NCI-H460 (cell line): Measurements from ENCODE around the gene MYDGF. TPM values are rescaled to one million over a fixed set of nuclear protein-coding genes. Genes with fewer than 3 reads are reported as not detected.
A peak's percentile ranks its signal among the peaks of the same experiment; 100 is the strongest.
"Not testable (repeated sequence)": the region's sequence is repeated elsewhere in the genome, so short reads cannot be mapped to it uniquely, and the experiment has no call there.

Experiments used
- DNase-seq: peaks from one replicate; pipeline ENCODE4 v3.0.0-alpha.2; 2016; ENCODE audit warnings: low read depth; ENCODE audit errors: extremely low read depth
- polyA plus RNA-seq: library from polyadenylated mRNA; depleted of rRNA; stranded (reverse); fragments of >200 nt; gene quantifications from 2 replicates; pipeline ENCODE4 v1.2.3, GENCODE V29; 2014; cell fraction: nucleus; rRNA removed
- total RNA-seq: library from RNA; depleted of rRNA; stranded (reverse); fragments of >200 nt; shearing (Covaris generic); gene quantifications from 2 replicates; pipeline ENCODE4 v1.2.3, GENCODE V29; 2014; rRNA removed

MYDGF gene
- 184 and 191 TPM in 2 replicates for total RNA-seq
- polyA plus RNA-seq = 163 and 206 TPM in 2 replicates

- DNase-seq = peak; percentile 80
These were observed at the start of gene MYDGF for GRCh38 chr19:4669723-4670480. TSS of gene MYDGF (minus strand) at chr19:4670342. CDS start at chr19:4670334, 8 bp downstream.

- DNase-seq = no peak
These were observed 49.3 kb upstream of the MYDGF start for GRCh38 chr19:4719499-4719866.

- DNase-seq = no peak
These were observed 48.0 kb upstream of the MYDGF start for GRCh38 chr19:4717966-4718701.

GRCh38 chr19:4717191-4717965 lies 47.2 kb upstream of the MYDGF start:
- DNase-seq = no peak

- DNase-seq = no peak
These were observed 45.5 kb upstream of the MYDGF start for GRCh38 chr19:4715529-4716221.

GRCh38 chr19:4715178-4715528 lies 45.0 kb upstream of the MYDGF start:
- DNase-seq = not testable (repeated sequence)

GRCh38 chr19:4714016-4714415 lies 43.9 kb upstream of the MYDGF start:
- DNase-seq = no peak

- DNase-seq = peak; percentile 86
These were observed 43.3 kb upstream of the MYDGF start for GRCh38 chr19:4713384-4713951.

- no peak for DNase-seq
These were observed 42.6 kb upstream of the MYDGF start for GRCh38 chr19:4712771-4713170.

- no peak for DNase-seq
These were observed 41.1 kb upstream of the MYDGF start for GRCh38 chr19:4711211-4711610.

GRCh38 chr19:4710281-4710600 lies 40.1 kb upstream of the MYDGF start:
- DNase-seq = no peak

- DNase-seq = no peak
These were observed 39.5 kb upstream of the MYDGF start for GRCh38 chr19:4709440-4710280.

GRCh38 chr19:4707956-4708650 lies 38.0 kb upstream of the MYDGF start:
- DNase-seq = no peak

GRCh38 chr19:4707322-4707721 lies 37.2 kb upstream of the MYDGF start:
- DNase-seq = no peak

- no peak for DNase-seq
These were observed 35.4 kb upstream of the MYDGF start for GRCh38 chr19:4705413-4706131.

GRCh38 chr19:4704317-4704673 lies 34.2 kb upstream of the MYDGF start:
- no peak for DNase-seq

- DNase-seq = no peak
These were observed 33.7 kb upstream of the MYDGF start for GRCh38 chr19:4703671-4704316.

- no peak for DNase-seq
These were observed 32.6 kb upstream of the MYDGF start for GRCh38 chr19:4702764-4703163.
